Epidermal melanocyte (primary cell): Measurements from ENCODE around the gene SSH2.
"Not testable (repeated sequence)": the region's sequence is repeated elsewhere in the genome, so short reads cannot be mapped to it uniquely, and the experiment has no call there.

Source experiments
- DNase-seq: peaks from one replicate; pipeline ENCODE4 v3.0.0; 2011; ENCODE audit warnings: low spot score; ENCODE audit not compliant: insufficient read length

Gene SSH2

GRCh38 chr17:29929006-29929532 lies 959 bp downstream of the SSH2 start:
- no peak for DNase-seq

GRCh38 chr17:29927546-29927945 lies 2.5 kb downstream of the SSH2 start:
- no peak for DNase-seq

GRCh38 chr17:29924786-29925185 lies 5.2 kb downstream of the SSH2 start:
- no peak for DNase-seq

GRCh38 chr17:29918922-29919856 lies 10.8 kb downstream of the SSH2 start:
- DNase-seq = no peak

GRCh38 chr17:29918016-29918415 lies 12.0 kb downstream of the SSH2 start:
- no peak for DNase-seq

GRCh38 chr17:29914819-29915537 lies 15.1 kb downstream of the SSH2 start:
- DNase-seq = no peak

- no peak for DNase-seq
Measured at GRCh38 chr17:29911641-29912177, 18.3 kb downstream of the SSH2 start.

- DNase-seq = no peak
Measured at GRCh38 chr17:29909236-29910003, 20.6 kb downstream of the SSH2 start.

GRCh38 chr17:29906969-29907368 lies 23.1 kb downstream of the SSH2 start:
- no peak for DNase-seq

GRCh38 chr17:29905879-29906167 lies 24.2 kb downstream of the SSH2 start:
- DNase-seq = no peak

GRCh38 chr17:29905086-29905878 lies 24.7 kb downstream of the SSH2 start:
- DNase-seq = no peak

- DNase-seq = no peak
Measured at GRCh38 chr17:29903471-29903870, 26.6 kb downstream of the SSH2 start.

GRCh38 chr17:29897136-29897535 lies 32.9 kb downstream of the SSH2 start:
- not testable (repeated sequence) for DNase-seq

GRCh38 chr17:29892201-29892600 lies 37.8 kb downstream of the SSH2 start:
- DNase-seq = no peak

GRCh38 chr17:29891131-29891530 lies 38.9 kb downstream of the SSH2 start:
- no peak for DNase-seq

- DNase-seq = no peak
Measured at GRCh38 chr17:29885031-29885640, 44.9 kb downstream of the SSH2 start.

- DNase-seq = no peak
Measured at GRCh38 chr17:29883497-29883896, 46.5 kb downstream of the SSH2 start.

GRCh38 chr17:29881256-29881655 lies 48.8 kb downstream of the SSH2 start:
- DNase-seq = no peak

- DNase-seq = no peak
Measured at GRCh38 chr17:29880031-29880430, 50.0 kb downstream of the SSH2 start.

- no peak for DNase-seq
Measured at GRCh38 chr17:29874931-29875596, 55.0 kb downstream of the SSH2 start.
